Kidney (tissue), 14 donors: ENCODE results near the gene WDR5. TPM values are rescaled to one million over a fixed set of nuclear protein-coding genes. Genes with fewer than 3 reads are reported as not detected.
A peak's percentile ranks its signal among the peaks of the same experiment; 100 is the strongest.

Experiments used
- DNase-seq, 5 donors: peaks; one replicate each; pipeline ENCODE4 v3.0.0-alpha.2; 2013 to 2020
- FAIRE-seq: peaks from 2 replicates; lab custom pipeline; 2012; peaks lifted over from hg19 to GRCh38; lab: Jason Lieb, UNC
- H3K27ac ChIP-seq, 2 donors: one replicate each; pipeline ENCODE4 v1.7.0; 2013; ENCODE audit warnings: low read depth in 2 of 2, low read length in 2 of 2, inconsistent platforms in 1 of 2
- H3K27me3 ChIP-seq: one replicate; pipeline ENCODE4 v1.7.1; 2013; ENCODE audit warnings: low read length, inconsistent platforms; ENCODE audit not compliant: control insufficient read depth, insufficient read depth
- H3K36me3 ChIP-seq, 3 donors: one replicate each; pipeline versions ENCODE4 v1.7.0 to v1.7.1; 2013; ENCODE audit warnings: low read length in 3 of 3, control low read depth in 1 of 3, inconsistent platforms in 1 of 3; ENCODE audit not compliant: insufficient read depth in 3 of 3, control insufficient read depth in 2 of 3
- H3K4me1 ChIP-seq, 3 donors: one replicate each; pipeline versions ENCODE4 v1.7.0 to v1.7.1; 2013; ENCODE audit warnings: low read length in 3 of 3, inconsistent platforms in 1 of 3, low read depth in 1 of 3; ENCODE audit not compliant: control insufficient read depth in 2 of 3, insufficient read depth in 2 of 3
- H3K4me3 ChIP-seq, 3 donors: one replicate each; pipeline versions ENCODE4 v1.7.0 to v1.8.1; 2013; ENCODE audit warnings: low read length in 3 of 3, control low read depth in 1 of 3, inconsistent platforms in 1 of 3
- H3K9ac ChIP-seq, 3 donors: one replicate each; pipeline versions ENCODE4 v1.7.0 to v1.7.1; 2013; ENCODE audit warnings: low read length in 3 of 3, control low read depth in 1 of 3, inconsistent platforms in 1 of 3
- H3K9me3 ChIP-seq, 3 donors: one replicate each; pipeline versions ENCODE4 v1.7.0 to v1.7.1; 2013; ENCODE audit warnings: low read length in 3 of 3, control low read depth in 1 of 3, inconsistent platforms in 1 of 3; ENCODE audit not compliant: control insufficient read depth in 2 of 3, insufficient read depth in 1 of 3
- intact Hi-C: fragments of 100-400 bp; cut with DNase I; formaldehyde crosslinking; loops from one replicate; pipeline ENCODE4 v1.11.1; 2022
- polyA plus RNA-seq: library from polyadenylated mRNA; stranded (reverse); fragments of 350-450 nt; fragmentation: Illumina TruSeq; extraction: RNeasy Lipid Tissue Mini Kit (QIAGEN cat#74804); gene quantifications from one replicate; pipeline ENCODE4 v1.2.3, GENCODE V29; 2014; ENCODE audit warnings: low read depth, low replicate concordance; ENCODE audit not compliant: insufficient read depth
- total RNA-seq: library from RNA; stranded (reverse); fragmentation: NEBNext Ultra II Directional; extraction: Animal tissue kit (Norgen Biotek cat#: 25700); gene quantifications from one replicate; pipeline ENCODE4 v1.2.1, GENCODE V29; 2021
- TF ChIP-seq, protein P1 (sequence below): IDR thresholded peaks from 3 replicates; pipeline ENCODE4 v1.5.1; 2012; ENCODE audit warnings: mild to moderate bottlenecking, moderate library complexity, borderline replicate concordance; ENCODE audit not compliant: insufficient read depth; ENCODE audit errors: extremely low read depth
- donor health status: control.
- donor health status: control.
- donor health status: control.
- donor health status: control.
- donor health status: control.
- donor health status: DM: yes; HTN: yes; CAD: no.
- donor health status: Normal renal cell carcinoma (clear cell type).

The WDR5 gene
- total and polyA plus RNA-seq, 2 donors from 2014 or later: 18.8 to 25.4 TPM

DNA sequence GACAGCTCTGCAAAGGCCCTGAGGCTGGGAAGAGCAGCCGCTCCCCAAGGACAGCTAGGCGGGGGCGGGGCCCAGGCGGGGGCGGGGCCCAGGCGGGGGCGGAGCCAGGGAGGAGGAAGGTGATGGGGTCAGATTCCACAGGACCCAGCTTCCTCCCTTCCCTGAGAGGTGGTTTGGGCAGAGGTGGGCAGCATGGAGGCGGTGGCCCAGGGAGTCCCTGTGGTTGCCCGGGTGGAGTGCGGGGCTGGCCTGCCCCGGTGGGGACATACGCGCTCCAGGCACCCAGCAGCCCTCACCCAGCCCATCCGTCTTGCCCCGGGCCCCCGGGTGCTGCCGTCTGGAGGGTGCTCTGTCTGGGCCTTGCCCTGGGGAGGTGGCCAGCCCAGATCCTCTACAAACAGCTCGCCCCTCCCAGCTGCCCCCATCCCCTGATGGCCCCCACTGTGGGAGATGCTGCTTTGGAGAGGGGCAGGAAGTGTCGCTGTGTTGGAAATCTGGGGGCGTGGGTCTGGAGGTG is 39.5 kb downstream of the WDR5 start:
- Histone ChIP-seq H3K4me1 (peaks cover 0 to 34% (median 10%) of the 10 kb centered on the region in 3 donors), H3K36me3 (no peaks in the 10 kb centered on the region), H3K9ac (no peak overlapping the region), H3K4me3 (no peak overlapping the region), H3K9me3 (no peaks in the 10 kb centered on the region), H3K27me3 (no peaks in the 10 kb centered on the region), H3K27ac (no peak overlapping the region)
- intact Hi-C loops: no loop called here
- peak in 2 of 5 donors; percentile 55 to 72 for DNase-seq
- TF ChIP-seq, protein P1, sequence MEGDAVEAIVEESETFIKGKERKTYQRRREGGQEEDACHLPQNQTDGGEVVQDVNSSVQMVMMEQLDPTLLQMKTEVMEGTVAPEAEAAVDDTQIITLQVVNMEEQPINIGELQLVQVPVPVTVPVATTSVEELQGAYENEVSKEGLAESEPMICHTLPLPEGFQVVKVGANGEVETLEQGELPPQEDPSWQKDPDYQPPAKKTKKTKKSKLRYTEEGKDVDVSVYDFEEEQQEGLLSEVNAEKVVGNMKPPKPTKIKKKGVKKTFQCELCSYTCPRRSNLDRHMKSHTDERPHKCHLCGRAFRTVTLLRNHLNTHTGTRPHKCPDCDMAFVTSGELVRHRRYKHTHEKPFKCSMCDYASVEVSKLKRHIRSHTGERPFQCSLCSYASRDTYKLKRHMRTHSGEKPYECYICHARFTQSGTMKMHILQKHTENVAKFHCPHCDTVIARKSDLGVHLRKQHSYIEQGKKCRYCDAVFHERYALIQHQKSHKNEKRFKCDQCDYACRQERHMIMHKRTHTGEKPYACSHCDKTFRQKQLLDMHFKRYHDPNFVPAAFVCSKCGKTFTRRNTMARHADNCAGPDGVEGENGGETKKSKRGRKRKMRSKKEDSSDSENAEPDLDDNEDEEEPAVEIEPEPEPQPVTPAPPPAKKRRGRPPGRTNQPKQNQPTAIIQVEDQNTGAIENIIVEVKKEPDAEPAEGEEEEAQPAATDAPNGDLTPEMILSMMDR: no peak
- no peak for FAIRE-seq

- Histone ChIP-seq H3K9me3 (no peaks in the 10 kb centered on the region), H3K27me3 (no peaks in the 10 kb centered on the region), H3K4me3 (no peak overlapping the region), H3K36me3 (no peaks in the 10 kb centered on the region), H3K27ac (no peak overlapping the region), H3K9ac (no peak overlapping the region), H3K4me1 (peaks cover 0 to 34% (median 10%) of the 10 kb centered on the region in 3 donors)
- FAIRE-seq: no peak
- intact Hi-C loops: no loop called here
- DNase-seq: peak; percentile 64 to 83 (median 69)
- TF ChIP-seq, protein P1: peak; percentile 34
Observed at GRCh38 chr9:134175808-134176598, 40.1 kb downstream of the WDR5 start.

DNA sequence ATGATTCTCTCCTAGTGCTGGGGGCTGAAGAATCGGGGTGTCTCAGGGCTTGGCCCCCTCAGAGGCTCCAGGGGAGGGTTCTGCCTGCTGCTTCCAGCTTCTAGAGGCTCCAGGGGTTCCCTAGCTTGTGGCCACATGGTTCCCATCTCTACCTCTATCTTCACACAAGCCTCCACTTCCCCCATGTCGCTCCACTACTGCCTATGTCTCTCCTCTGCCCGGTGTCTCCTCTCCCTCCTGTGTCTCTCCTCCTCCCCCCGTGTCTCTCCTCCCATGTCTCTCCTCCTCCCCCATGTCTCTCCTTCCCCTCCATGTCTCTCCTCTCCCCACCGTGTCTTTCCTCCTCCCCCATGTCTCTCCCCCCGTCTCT is 40.7 kb downstream of the WDR5 start:
- no peaks in the 10 kb centered on the region for H3K36me3 ChIP-seq
- TF ChIP-seq, protein P1: no peak
- DNase-seq: no peak
- intact Hi-C loops: no loop called here
- peaks cover 0 to 34% (median 6%) of the 10 kb centered on the region in 3 donors for H3K4me1 ChIP-seq
- no peaks in the 10 kb centered on the region for H3K27me3 ChIP-seq
- no peak overlapping the region for H3K27ac ChIP-seq
- H3K9me3 ChIP-seq: no peaks in the 10 kb centered on the region
- H3K4me3 ChIP-seq: no peak overlapping the region
- H3K9ac ChIP-seq: no peak overlapping the region
- no peak for FAIRE-seq
